ENCODE results near the gene PTGER4. TPM values are rescaled to one million over a fixed set of nuclear protein-coding genes. Genes with fewer than 3 reads are reported as not detected.
"Not testable (repeated sequence)": the region's sequence is repeated elsewhere in the genome, so short reads cannot be mapped to it uniquely, and the experiment has no call there.

Gene PTGER4
- total RNA-seq, 2 donors from 2014 or later = 144 to 154 TPM

DNA sequence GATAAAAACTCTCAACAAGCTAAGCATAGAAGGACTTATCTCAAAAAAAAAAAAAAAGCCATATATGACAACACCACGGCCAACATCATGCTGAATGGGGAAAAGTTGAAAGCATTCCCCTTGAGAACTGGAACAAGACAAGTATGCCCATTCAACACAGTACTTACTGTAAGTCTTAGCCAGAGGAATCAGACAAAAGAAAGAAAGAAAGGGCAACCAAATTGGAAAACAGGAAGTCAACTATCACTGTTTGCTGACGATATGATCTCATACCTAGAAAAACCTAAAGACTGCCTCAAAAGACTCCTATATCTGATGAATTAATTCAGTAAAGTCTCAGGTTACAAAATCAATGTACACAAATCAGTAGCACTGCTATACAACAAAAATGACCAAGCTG is 24.6 kb upstream of the PTGER4 start:
- peak in 1 of 2 donors; percentile 37 for ATAC-seq
- peaks cover 0 to 2% of the 10 kb centered on the region in 2 donors for H3K27me3 Mint-ChIP-seq

DNA sequence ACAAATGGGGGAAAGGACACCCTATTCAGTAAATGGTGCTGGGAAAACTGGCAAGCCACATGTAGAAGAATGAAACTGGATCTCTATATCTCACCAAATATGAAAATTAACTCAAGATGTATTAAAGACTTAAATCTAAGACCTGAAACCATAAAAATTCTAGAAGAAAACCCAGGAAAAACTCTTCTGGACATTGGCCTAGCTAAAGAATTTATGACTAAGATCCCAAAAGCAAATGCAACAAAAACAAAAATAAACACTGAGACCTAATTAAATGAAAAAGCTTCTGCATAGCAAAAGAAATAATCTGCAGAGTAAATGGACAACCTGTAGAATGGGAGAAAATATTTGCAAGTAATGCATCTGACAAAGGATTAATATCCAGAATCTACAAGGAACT is 23.6 kb upstream of the PTGER4 start:
- not testable (repeated sequence) for DNase-seq (ENCODE audit: low spot score); H3K27ac Mint-ChIP-seq; H3K36me3 Mint-ChIP-seq; H3K27me3 Mint-ChIP-seq; H3K4me3 Mint-ChIP-seq; H3K9me3 Mint-ChIP-seq; ATAC-seq
- H3K4me1 Mint-ChIP-seq (ENCODE audit: low read depth in 2 of 2) = peaks cover 33 to 43% of the 10 kb centered on the region in 2 donors

More for the DNA sequence above, 24.6 kb upstream of the PTGER4 start:
- Mint-ChIP-seq H3K27ac (peak overlapping the region; percentile 45 to 72), H3K36me3 (no peaks in the 10 kb centered on the region), H3K4me3 (peak overlapping the region; percentile 71), H3K4me1 (ENCODE audit: low read depth in 2 of 2) (peaks cover 36 to 49% of the 10 kb centered on the region in 2 donors), H3K9me3 (peaks cover 4% of the 10 kb centered on the region)
- DNase-seq (ENCODE audit: low spot score) = no peak

GRCh38 chr5:40656766-40657165 is 22.9 kb upstream of the PTGER4 start:
- Mint-ChIP-seq H3K36me3 (no peaks in the 10 kb centered on the region), H3K4me1 (ENCODE audit: low read depth in 2 of 2) (peaks cover 33 to 43% of the 10 kb centered on the region in 2 donors)

GRCh38 chr5:40660751-40661150 is 19.0 kb upstream of the PTGER4 start:
- Mint-ChIP-seq H3K4me1 (ENCODE audit: low read depth in 2 of 2) (peaks cover under 1 to 6% of the 10 kb centered on the region in 2 donors), H3K27ac (no peak overlapping the region), H3K27me3 (peaks cover 0 to 2% of the 10 kb centered on the region in 2 donors), H3K4me3 (no peak overlapping the region), H3K36me3 (no peaks in the 10 kb centered on the region), H3K9me3 (peaks cover 4% of the 10 kb centered on the region)
- ATAC-seq (no peak), DNase-seq (ENCODE audit: low spot score) (no peak)

More at GRCh38 chr5:40656766-40657165, 22.9 kb upstream of the PTGER4 start:
- peaks cover 4% of the 10 kb centered on the region for H3K9me3 Mint-ChIP-seq
- no peak for ATAC-seq
- H3K4me3 Mint-ChIP-seq = no peak overlapping the region
- H3K27ac Mint-ChIP-seq = no peak overlapping the region
- DNase-seq (ENCODE audit: low spot score) = no peak
- H3K27me3 Mint-ChIP-seq = peaks cover 0 to 2% of the 10 kb centered on the region in 2 donors

GRCh38 chr5:40665635-40666298 is 13.9 kb upstream of the PTGER4 start:
- Mint-ChIP-seq H3K4me1 (ENCODE audit: low read depth in 2 of 2) (peaks cover 12 to 25% of the 10 kb centered on the region in 2 donors), H3K4me3 (no peak overlapping the region), H3K27me3 (no peaks in the 10 kb centered on the region), H3K27ac (no peak overlapping the region), H3K36me3 (no peaks in the 10 kb centered on the region), H3K9me3 (no peaks in the 10 kb centered on the region)
- ATAC-seq (no peak), DNase-seq (ENCODE audit: low spot score) (no peak)

GRCh38 chr5:40666657-40667056 is 13.1 kb upstream of the PTGER4 start:
- Mint-ChIP-seq H3K4me3 (no peak overlapping the region), H3K9me3 (no peaks in the 10 kb centered on the region), H3K27ac (no peak overlapping the region), H3K36me3 (no peaks in the 10 kb centered on the region), H3K4me1 (ENCODE audit: low read depth in 2 of 2) (peaks cover 12 to 25% of the 10 kb centered on the region in 2 donors), H3K27me3 (no peaks in the 10 kb centered on the region)
- ATAC-seq (no peak), DNase-seq (ENCODE audit: low spot score) (no peak)

DNA sequence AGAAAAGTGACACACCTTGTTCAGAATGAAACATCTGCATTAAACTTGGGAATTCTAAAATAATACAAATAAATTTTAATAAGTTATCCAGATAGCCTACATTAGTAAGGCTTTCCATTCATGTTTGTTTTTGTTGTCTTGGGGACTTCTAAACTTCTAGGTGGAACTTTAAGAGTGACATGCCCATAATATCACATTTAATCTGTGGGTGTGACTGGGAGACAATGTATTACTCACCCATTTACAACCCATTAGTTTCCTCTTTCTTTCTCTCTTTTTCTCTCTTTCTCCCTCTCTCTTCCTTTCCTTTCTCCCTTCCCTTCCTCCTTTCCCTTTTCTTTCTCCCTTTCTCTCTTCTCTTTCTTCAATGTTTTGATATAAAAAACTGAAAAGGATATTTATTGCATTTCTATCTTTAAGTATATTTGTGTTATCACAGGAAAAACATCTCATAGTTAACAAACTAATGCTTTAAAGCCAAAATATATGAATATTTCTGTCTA is 12.5 kb upstream of the PTGER4 start:
- no peaks in the 10 kb centered on the region for H3K27me3 Mint-ChIP-seq
- H3K9me3 Mint-ChIP-seq = no peaks in the 10 kb centered on the region
- H3K4me3 Mint-ChIP-seq = no peak overlapping the region
- peaks cover 12 to 25% of the 10 kb centered on the region in 2 donors for H3K4me1 Mint-ChIP-seq (ENCODE audit: low read depth in 2 of 2)
- ATAC-seq = no peak
- no peaks in the 10 kb centered on the region for H3K36me3 Mint-ChIP-seq
- DNase-seq (ENCODE audit: low spot score) = no peak
- H3K27ac Mint-ChIP-seq = peak overlapping the region in 1 of 2 donors; percentile 59

DNA sequence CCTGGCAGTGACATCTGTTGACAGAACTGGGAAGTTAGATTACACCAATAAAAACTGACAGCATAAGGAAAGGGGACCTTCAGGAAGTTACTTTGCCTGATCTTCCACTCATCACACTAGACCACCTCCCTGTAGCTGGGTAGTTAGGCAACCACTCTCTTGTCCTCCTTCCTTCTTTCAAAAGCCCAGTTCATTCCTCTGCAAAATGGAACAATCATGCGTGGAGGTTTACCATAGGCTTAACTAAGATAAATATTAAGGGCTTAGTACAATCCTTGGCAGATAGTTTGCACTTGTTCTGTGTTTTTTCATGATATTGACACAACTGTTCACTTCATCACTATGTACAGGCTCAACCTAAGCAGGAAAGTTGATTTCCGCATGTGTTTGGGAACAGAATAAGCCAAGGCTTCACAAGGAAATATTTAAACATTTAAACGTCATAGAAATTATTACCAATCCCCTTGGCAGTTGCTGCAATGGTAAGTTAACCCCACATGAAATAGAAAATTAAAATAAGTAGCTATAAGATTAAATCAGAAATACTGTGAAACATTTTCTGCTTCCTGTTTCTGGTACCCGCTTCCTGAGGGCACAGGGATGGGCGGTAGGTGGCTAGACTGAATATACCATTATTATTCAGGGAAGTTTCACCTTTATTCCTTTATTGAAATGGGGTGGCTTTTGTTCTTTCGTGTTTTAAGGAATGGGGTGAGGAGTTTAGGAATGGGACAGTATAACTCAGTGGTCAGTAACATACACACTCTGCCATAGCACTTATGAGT is 9.9 kb upstream of the PTGER4 start:
- Mint-ChIP-seq H3K4me1 (ENCODE audit: low read depth in 2 of 2) (peaks cover 22 to 40% of the 10 kb centered on the region in 2 donors), H3K36me3 (no peaks in the 10 kb centered on the region), H3K27me3 (no peaks in the 10 kb centered on the region), H3K4me3 (no peak overlapping the region), H3K27ac (peak overlapping the region; percentile 5 to 16), H3K9me3 (no peaks in the 10 kb centered on the region)
- DNase-seq (ENCODE audit: low spot score) (no peak), ATAC-seq (no peak)

GRCh38 chr5:40672425-40672824 is 7.3 kb upstream of the PTGER4 start:
- DNase-seq (ENCODE audit: low spot score) (no peak), ATAC-seq (no peak)
- peaks cover 44 to 62% of the 10 kb centered on the region in 2 donors for H3K4me1 Mint-ChIP-seq (ENCODE audit: low read depth in 2 of 2)
- no peak overlapping the region for H3K4me3 Mint-ChIP-seq
- no peak overlapping the region for H3K27ac Mint-ChIP-seq
- no peaks in the 10 kb centered on the region for H3K9me3 Mint-ChIP-seq
- H3K36me3 Mint-ChIP-seq = no peaks in the 10 kb centered on the region
- no peaks in the 10 kb centered on the region for H3K27me3 Mint-ChIP-seq

- no peaks in the 10 kb centered on the region for H3K9me3 Mint-ChIP-seq
- H3K4me1 Mint-ChIP-seq (ENCODE audit: low read depth in 2 of 2) = peaks cover 53 to 70% of the 10 kb centered on the region in 2 donors
- peak overlapping the region; percentile 23 for H3K4me3 Mint-ChIP-seq
- H3K36me3 Mint-ChIP-seq = no peaks in the 10 kb centered on the region
- DNase-seq (ENCODE audit: low spot score) (no peak), ATAC-seq (no peak)
- H3K27me3 Mint-ChIP-seq = no peaks in the 10 kb centered on the region
- H3K27ac Mint-ChIP-seq = peak overlapping the region; percentile 82 to 100
Measured at GRCh38 chr5:40674661-40675235, 5.0 kb upstream of the PTGER4 start.

DNA sequence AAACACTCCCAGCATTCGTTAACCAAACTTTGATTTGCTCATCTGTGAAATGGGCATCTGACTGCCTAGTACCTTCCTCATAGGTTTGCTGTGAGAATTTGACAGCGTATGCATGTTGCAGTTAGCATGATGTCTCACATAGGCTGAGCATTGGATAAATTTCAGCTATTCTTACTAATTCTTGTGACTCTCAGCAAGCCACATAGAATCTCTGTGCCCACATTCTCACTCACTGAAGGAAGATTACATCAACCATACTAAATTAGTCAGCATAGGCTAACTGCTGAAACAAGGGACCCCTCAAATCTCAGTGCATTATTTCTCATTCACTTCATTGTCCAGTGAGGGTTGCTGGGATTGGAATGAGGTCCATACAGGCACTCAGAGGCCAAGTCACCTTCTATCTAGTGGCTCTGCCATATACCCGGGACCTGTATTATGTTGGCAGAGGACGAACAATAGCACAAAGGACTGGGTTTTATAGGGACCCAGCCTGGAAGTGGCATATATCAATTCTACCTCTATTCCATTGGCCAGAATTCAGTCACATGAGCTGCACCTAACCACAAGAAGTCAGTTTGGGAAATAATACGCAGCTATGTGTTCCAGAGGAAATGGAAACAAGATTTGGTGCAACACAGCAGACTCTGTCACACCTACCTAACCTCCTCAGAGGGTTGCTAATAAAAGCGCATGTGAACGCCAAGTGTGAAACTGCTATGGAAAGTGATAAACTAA is 4.2 kb upstream of the PTGER4 start:
- Mint-ChIP-seq H3K27me3 (no peaks in the 10 kb centered on the region), H3K4me1 (ENCODE audit: low read depth in 2 of 2) (peaks cover 46 to 66% of the 10 kb centered on the region in 2 donors), H3K9me3 (no peaks in the 10 kb centered on the region), H3K4me3 (peak overlapping the region; percentile 66), H3K36me3 (peaks cover 7% of the 10 kb centered on the region), H3K27ac (peak overlapping the region; percentile 82 to 100)
- ATAC-seq = peak in 1 of 2 donors; percentile 48
- no peak for DNase-seq (ENCODE audit: low spot score)

DNA sequence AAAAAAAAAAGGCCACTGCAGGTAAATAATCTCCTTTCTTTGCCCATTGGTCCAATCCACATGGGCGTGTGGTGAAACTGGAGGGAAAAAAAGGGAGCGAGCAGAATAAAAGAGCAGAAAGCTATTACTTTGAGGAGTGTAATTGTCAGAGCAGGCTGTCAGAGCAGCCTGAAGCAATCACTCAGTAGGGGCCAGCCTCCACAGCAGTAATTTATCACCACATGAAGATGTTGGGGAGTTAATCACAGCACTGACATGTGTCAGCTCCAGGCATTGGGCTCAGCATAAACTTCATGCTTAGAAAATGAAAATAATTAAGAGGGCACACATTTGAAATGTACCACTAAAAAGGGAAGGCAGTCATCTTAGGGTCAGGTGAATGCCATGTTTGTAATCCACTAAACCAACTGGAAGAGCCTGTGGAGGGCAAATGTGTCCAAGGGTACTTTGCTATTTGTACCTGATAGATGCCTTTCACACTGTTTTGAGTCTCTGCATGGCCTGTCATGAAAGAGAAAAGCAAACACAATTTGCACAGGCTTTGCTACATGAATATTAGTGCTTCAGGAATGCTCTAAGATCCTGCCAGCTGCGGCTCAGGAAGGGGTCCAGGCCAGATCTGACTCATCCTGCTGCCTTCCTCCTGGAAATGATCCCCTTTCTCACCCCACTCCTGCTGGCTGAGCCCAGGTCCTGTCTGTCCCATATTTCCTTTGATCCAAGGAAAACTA is 2.9 kb upstream of the PTGER4 start:
- H3K36me3 Mint-ChIP-seq = peaks cover 19% of the 10 kb centered on the region
- peak overlapping the region; percentile 66 for H3K4me3 Mint-ChIP-seq
- peaks cover 45 to 67% of the 10 kb centered on the region in 2 donors for H3K4me1 Mint-ChIP-seq (ENCODE audit: low read depth in 2 of 2)
- DNase-seq (ENCODE audit: low spot score) (no peak), ATAC-seq (no peak)
- no peaks in the 10 kb centered on the region for H3K9me3 Mint-ChIP-seq
- H3K27me3 Mint-ChIP-seq = no peaks in the 10 kb centered on the region
- peak overlapping the region; percentile 82 to 100 for H3K27ac Mint-ChIP-seq

- Mint-ChIP-seq H3K4me1 (ENCODE audit: low read depth in 2 of 2) (peaks cover 45 to 71% of the 10 kb centered on the region in 2 donors), H3K9me3 (no peaks in the 10 kb centered on the region), H3K36me3 (peaks cover 26% of the 10 kb centered on the region), H3K27me3 (no peaks in the 10 kb centered on the region), H3K27ac (peak overlapping the region; percentile 82 to 100), H3K4me3 (peak overlapping the region; percentile 66)
- ATAC-seq = no peak
- DNase-seq (ENCODE audit: low spot score) = no peak
Measured at GRCh38 chr5:40677456-40677855, 2.3 kb upstream of the PTGER4 start.

All from natural killer cell treated with Interleukin-12 subunit alpha and Interleukin-12 subunit beta and Interleukin-15 and Interleukin-18, amount 100 ng/mL, for 72 hours (primary cell).